Activated T-helper 17 cell treated with anti-CD3 and anti-CD28 coated beads, Interleukin-2, amount 50 U/mL, for 72 hours (primary cell): ENCODE results near the gene SPACA6. TPM values are rescaled to one million over a fixed set of nuclear protein-coding genes. Genes with fewer than 3 reads are reported as not detected.

Source experiments
- ATAC-seq: fragments of 150-1000 bp; cut with Tn5 transposase; replicated peaks from 2 replicates; pipeline ENCODE4 v1.10.0; 2021; ENCODE audit warnings: mild to moderate bottlenecking, moderate library complexity
- H3K27ac Mint-ChIP-seq: one replicate; pipeline ENCODE4 v1.8.0; 2022; ENCODE audit warnings: mixed read lengths
- H3K27me3 Mint-ChIP-seq: one replicate; pipeline ENCODE4 v1.8.0; 2022; ENCODE audit warnings: mixed read lengths
- H3K36me3 Mint-ChIP-seq: one replicate; pipeline ENCODE4 v1.8.0; 2022; ENCODE audit warnings: low read depth, mild to moderate bottlenecking, mixed read lengths
- H3K4me1 Mint-ChIP-seq: one replicate; pipeline ENCODE4 v1.8.0; 2022; ENCODE audit warnings: mixed read lengths
- H3K4me3 Mint-ChIP-seq: one replicate; pipeline ENCODE4 v1.8.0; 2022; ENCODE audit warnings: mild to moderate bottlenecking, mixed read lengths
- H3K9me3 Mint-ChIP-seq: one replicate; pipeline ENCODE4 v1.8.0; 2022; ENCODE audit warnings: mixed read lengths
- total RNA-seq, 2 donors: library from RNA; stranded (reverse); gene quantifications; one replicate each; pipeline ENCODE4 v1.2.3, GENCODE V29; 2022

Gene SPACA6
- total RNA-seq, 2 donors from 2014 or later, result 3.2 to 18.3 TPM

GRCh38 chr19:51706885-51707284 lies 13.8 kb downstream of the SPACA6 start:
- Mint-ChIP-seq H3K4me3 (peak overlapping the region; percentile 88), H3K9me3 (no peaks in the 10 kb centered on the region)

GRCh38 chr19:51708811-51709210 lies 15.7 kb downstream of the SPACA6 start:
- Mint-ChIP-seq H3K9me3 (no peaks in the 10 kb centered on the region), H3K27ac (no peak overlapping the region), H3K27me3 (peaks cover 5% of the 10 kb centered on the region), H3K4me3 (no peak overlapping the region), H3K36me3 (peaks cover 37% of the 10 kb centered on the region), H3K4me1 (peaks cover 18% of the 10 kb centered on the region)
- ATAC-seq, result no peak

More at GRCh38 chr19:51706885-51707284, 13.8 kb downstream of the SPACA6 start:
- H3K27ac Mint-ChIP-seq, result no peak overlapping the region
- peaks cover 37% of the 10 kb centered on the region for H3K36me3 Mint-ChIP-seq
- H3K4me1 Mint-ChIP-seq, result peaks cover 32% of the 10 kb centered on the region
- ATAC-seq, result no peak
- H3K27me3 Mint-ChIP-seq, result no peaks in the 10 kb centered on the region

DNA sequence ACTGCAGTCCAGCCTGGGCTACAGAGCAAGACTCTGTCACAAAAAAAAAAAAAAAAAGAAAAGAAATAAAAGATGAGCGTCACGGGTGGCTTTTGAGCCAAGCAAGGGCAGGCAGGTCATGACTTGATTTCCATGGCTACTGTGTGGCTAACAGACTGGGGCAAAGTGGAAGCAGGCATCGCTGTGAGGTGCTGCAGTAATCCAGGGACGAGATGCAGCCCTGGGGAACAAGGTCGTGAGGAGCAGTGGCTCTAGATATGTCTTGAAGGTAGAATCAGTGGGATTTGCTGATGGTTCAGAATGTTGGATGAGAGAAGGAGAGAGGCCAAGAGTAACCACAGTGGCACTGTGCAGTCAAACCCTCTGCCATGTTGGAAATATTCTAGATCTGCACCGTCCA lies 16.4 kb downstream of the SPACA6 start:
- Mint-ChIP-seq H3K36me3 (peaks cover 32% of the 10 kb centered on the region), H3K27ac (no peak overlapping the region), H3K4me3 (no peak overlapping the region), H3K4me1 (peaks cover 18% of the 10 kb centered on the region), H3K27me3 (peaks cover 5% of the 10 kb centered on the region), H3K9me3 (no peaks in the 10 kb centered on the region)
- no peak for ATAC-seq

DNA sequence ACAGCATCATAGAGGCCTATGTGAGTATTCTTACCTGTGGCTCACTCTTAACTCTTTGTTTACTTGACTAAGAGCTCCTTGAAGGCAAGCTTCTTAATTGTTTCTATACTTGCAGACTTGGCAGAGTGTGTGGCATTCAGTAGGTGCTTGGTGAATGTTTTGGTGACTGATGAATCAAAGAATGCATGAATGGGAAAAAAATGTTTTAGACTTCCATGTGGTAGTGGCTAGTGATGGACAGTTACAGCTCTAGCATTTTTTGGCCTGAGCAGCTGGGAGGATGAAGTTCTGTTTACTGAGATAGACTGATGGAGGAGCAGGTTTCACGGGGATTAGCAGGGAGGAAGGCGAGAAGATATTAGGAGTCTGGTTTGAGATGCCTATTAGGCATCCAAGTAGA lies 17.0 kb downstream of the SPACA6 start:
- Mint-ChIP-seq H3K27me3 (peaks cover 5% of the 10 kb centered on the region), H3K9me3 (no peaks in the 10 kb centered on the region), H3K27ac (no peak overlapping the region), H3K36me3 (peaks cover 26% of the 10 kb centered on the region), H3K4me3 (no peak overlapping the region), H3K4me1 (peaks cover 16% of the 10 kb centered on the region)
- no peak for ATAC-seq

DNA sequence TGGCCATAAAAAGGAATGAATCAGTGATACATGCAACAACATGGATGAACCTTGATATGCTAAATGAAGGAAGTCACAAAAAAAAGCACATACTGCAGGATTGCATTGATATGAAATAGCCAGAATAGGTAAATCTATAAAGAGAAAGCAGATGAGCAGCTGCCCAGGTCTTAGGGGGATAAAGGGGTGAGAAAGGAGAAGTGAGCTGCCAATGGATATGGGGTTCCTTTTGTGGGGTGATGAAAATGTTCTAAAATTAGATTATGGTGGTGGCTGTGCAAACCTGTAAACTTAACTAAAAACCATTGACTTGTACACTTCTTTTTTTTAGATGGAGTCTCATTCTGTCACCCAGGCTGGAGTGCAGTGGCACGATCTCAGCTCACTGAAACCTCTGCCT lies 18.6 kb downstream of the SPACA6 start:
- no peak for ATAC-seq
- Mint-ChIP-seq H3K9me3 (no peaks in the 10 kb centered on the region), H3K4me3 (no peak overlapping the region), H3K36me3 (peaks cover 11% of the 10 kb centered on the region), H3K27ac (no peak overlapping the region), H3K4me1 (peaks cover 5% of the 10 kb centered on the region), H3K27me3 (peaks cover 14% of the 10 kb centered on the region)

DNA sequence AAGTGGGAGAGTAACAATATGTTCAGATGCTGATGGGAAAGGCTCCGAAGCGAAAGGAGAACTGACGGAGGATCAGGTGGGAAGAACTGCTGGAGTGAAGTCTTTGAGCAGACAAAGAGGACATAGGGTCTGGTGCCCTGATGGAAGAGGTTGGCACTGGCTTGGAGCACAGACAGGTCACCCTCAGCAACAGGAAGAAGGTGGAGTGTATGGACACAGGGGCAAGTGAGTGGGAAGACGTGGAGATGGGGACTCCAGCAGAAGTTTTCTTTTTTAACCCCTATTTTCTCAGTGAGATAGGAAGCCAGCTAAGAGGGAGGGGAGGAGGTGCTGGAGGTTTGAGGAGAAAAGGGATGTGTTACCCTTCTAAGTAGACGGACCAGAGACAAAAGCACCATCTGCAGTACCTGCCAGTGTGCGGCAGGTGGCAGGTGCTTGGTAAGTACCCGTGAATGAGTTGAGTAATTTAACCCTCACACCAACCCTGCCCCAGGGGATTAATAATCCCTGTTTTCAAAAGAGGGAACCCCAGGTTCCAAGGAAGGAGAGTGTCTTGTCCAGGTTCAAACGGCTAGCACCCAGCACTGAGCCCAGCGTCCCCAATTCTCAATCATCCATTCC lies 19.4 kb downstream of the SPACA6 start:
- no peak overlapping the region for H3K4me3 Mint-ChIP-seq
- peaks cover 17% of the 10 kb centered on the region for H3K27me3 Mint-ChIP-seq
- ATAC-seq, result no peak
- H3K4me1 Mint-ChIP-seq, result peaks cover 5% of the 10 kb centered on the region
- H3K27ac Mint-ChIP-seq, result no peak overlapping the region
- H3K9me3 Mint-ChIP-seq, result no peaks in the 10 kb centered on the region
- peaks cover 2% of the 10 kb centered on the region for H3K36me3 Mint-ChIP-seq

- H3K36me3 Mint-ChIP-seq, result no peaks in the 10 kb centered on the region
- no peak for ATAC-seq
- no peak overlapping the region for H3K27ac Mint-ChIP-seq
- H3K4me1 Mint-ChIP-seq, result no peaks in the 10 kb centered on the region
- no peak overlapping the region for H3K4me3 Mint-ChIP-seq
- peaks cover 23% of the 10 kb centered on the region for H3K27me3 Mint-ChIP-seq
- no peaks in the 10 kb centered on the region for H3K9me3 Mint-ChIP-seq
These were observed 20.5 kb downstream of the SPACA6 start for GRCh38 chr19:51713319-51714285.

DNA sequence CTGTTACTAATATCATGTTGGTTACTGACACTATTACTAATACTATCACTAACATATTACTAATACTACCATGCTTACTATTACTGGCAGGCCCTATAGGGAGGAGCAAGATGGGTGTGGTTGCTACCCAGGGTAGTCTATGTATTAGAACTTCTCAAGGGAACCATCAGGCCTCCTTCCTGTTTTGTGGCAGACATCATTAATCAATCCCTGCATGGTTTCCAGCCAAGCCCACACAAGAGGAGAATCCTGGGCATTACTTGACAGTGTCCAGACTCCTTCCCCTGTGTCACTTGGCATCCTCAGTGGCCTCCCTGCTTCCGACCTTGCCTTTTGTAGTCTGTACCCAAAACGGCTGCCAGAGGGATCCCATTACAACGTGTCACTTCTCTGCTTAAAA lies 21.7 kb downstream of the SPACA6 start:
- Mint-ChIP-seq H3K9me3 (no peaks in the 10 kb centered on the region), H3K36me3 (no peaks in the 10 kb centered on the region), H3K27me3 (peaks cover 29% of the 10 kb centered on the region), H3K27ac (no peak overlapping the region), H3K4me3 (no peak overlapping the region), H3K4me1 (no peaks in the 10 kb centered on the region)
- ATAC-seq, result no peak

DNA sequence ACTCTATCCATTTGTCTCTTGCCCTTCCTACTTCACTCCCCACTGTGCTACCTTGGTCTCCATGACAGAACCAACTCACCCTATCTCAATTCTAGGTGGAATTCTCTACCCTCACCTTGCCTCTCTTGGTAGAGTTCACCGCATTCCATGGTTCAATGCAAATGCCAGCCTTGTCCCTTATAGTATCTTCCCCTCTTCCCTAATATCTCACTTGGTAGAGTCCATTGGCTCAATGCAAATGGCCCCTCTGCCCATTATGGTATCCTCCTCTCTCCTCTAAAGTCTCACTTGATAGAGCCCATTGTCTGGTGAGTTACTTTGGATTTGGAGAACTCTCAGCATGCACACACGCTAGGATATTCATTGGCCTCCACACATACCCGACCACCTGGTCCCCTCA lies 22.7 kb downstream of the SPACA6 start:
- no peak overlapping the region for H3K4me3 Mint-ChIP-seq
- ATAC-seq, result no peak
- no peak overlapping the region for H3K27ac Mint-ChIP-seq
- H3K4me1 Mint-ChIP-seq, result no peaks in the 10 kb centered on the region
- H3K27me3 Mint-ChIP-seq, result peaks cover 32% of the 10 kb centered on the region
- no peaks in the 10 kb centered on the region for H3K9me3 Mint-ChIP-seq
- H3K36me3 Mint-ChIP-seq, result no peaks in the 10 kb centered on the region

DNA sequence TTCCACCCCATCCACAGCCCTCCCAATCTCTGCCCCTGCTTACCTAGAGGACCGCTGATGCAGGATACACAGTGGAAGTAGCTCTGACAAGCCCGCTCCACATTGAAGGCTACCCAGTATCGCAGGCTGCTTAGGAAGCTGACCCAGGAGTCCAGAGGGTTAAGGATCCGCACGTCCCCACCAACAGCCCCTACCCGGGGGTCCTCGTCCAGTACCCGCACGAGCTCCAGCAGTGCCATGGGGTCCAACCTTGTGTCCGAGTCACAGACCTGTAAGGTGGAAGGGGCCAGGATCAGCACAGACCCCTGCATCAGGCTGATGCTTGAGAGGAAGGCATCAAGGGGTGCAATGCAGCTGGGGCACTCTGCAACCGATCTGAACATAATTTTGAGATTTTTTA lies 23.8 kb downstream of the SPACA6 start:
- Mint-ChIP-seq H3K27me3 (peaks cover 32% of the 10 kb centered on the region), H3K27ac (no peak overlapping the region), H3K9me3 (no peaks in the 10 kb centered on the region), H3K4me1 (no peaks in the 10 kb centered on the region), H3K36me3 (no peaks in the 10 kb centered on the region), H3K4me3 (no peak overlapping the region)
- no peak for ATAC-seq

GRCh38 chr19:51719251-51719988 lies 26.3 kb downstream of the SPACA6 start:
- Mint-ChIP-seq H3K27me3 (peaks cover 39% of the 10 kb centered on the region), H3K9me3 (no peaks in the 10 kb centered on the region), H3K4me1 (no peaks in the 10 kb centered on the region), H3K4me3 (no peak overlapping the region), H3K27ac (no peak overlapping the region), H3K36me3 (no peaks in the 10 kb centered on the region)
- ATAC-seq, result no peak

DNA sequence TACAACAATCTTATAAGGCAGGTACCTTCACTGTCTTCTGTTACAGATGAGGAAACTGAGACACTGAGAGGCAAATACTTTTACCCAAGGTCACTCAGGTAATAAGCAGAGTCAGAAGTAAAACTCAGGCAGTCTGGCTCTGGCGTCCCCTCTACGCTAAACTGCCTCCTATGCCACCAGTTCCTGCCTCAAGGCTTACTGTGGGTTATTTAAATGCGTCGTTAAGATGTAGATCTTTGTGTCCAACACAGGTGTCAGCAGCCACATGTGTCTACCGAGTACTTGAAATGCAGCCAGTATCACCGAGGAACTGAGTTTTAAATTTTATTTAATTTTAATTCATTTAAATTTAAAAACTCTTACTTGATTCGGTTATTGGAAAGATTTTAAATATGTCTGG lies 28.8 kb downstream of the SPACA6 start:
- Mint-ChIP-seq H3K4me3 (no peak overlapping the region), H3K36me3 (no peaks in the 10 kb centered on the region), H3K27ac (no peak overlapping the region), H3K9me3 (no peaks in the 10 kb centered on the region), H3K4me1 (no peaks in the 10 kb centered on the region), H3K27me3 (peaks cover 43% of the 10 kb centered on the region)
- ATAC-seq, result no peak

DNA sequence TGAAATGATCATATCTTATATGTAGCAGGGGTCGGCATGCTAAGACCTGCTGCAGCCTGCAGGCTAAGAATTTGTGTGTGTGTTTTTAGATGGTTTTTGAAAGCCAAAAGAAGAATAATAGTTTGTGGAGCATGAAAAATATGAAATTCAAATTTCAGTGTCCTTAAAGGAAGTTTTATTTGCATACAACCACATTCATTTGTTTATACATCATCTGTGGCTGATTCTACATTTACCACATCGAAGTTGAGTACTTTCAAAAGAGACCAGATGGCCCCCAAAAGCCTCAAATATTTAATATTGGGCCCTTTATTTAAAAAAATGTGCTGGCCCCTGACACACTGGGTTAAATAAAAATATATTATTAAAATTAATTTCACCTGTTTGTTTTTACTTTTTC lies 29.4 kb downstream of the SPACA6 start:
- Mint-ChIP-seq H3K4me1 (no peaks in the 10 kb centered on the region), H3K27me3 (peaks cover 47% of the 10 kb centered on the region), H3K36me3 (no peaks in the 10 kb centered on the region), H3K9me3 (no peaks in the 10 kb centered on the region), H3K4me3 (no peak overlapping the region), H3K27ac (no peak overlapping the region)
- no peak for ATAC-seq

- peaks cover 3% of the 10 kb centered on the region for H3K9me3 Mint-ChIP-seq
- ATAC-seq, result no peak
- H3K27ac Mint-ChIP-seq, result no peak overlapping the region
- no peaks in the 10 kb centered on the region for H3K4me1 Mint-ChIP-seq
- no peaks in the 10 kb centered on the region for H3K36me3 Mint-ChIP-seq
- peaks cover 46% of the 10 kb centered on the region for H3K27me3 Mint-ChIP-seq
- no peak overlapping the region for H3K4me3 Mint-ChIP-seq
These were observed 31.4 kb downstream of the SPACA6 start for GRCh38 chr19:51724543-51724942.
